ENCODE data around the gene GCC1.

The GCC1 gene

DNA sequence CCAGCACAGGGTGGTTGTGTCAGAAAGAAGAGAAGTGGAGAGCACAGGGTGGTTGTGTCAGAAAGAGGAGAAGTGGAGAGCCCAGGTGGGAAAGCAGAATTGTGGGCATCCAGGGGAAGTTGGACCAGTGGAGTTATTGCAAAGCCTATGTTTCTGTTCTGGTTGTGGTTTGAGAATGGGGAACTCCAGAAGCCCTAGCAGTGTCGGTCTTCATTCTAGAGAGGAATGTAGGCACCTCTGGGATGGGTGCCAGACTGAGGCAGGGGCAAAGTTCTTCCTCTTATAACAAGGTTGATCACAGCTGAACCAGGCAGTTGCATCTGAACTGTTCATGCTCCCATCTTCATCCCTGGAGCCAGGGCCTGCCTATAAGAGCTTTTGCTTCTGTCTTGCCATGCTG, 9.1 kb upstream of the GCC1 start:
- H3K27me3 Mint-ChIP-seq (ENCODE audit: low read depth, poor library complexity), result peaks cover 7% of the 10 kb centered on the region
- H3K27ac Mint-ChIP-seq, result no peak overlapping the region
- H3K4me1 Mint-ChIP-seq, result peaks cover 6% of the 10 kb centered on the region
- no peaks in the 10 kb centered on the region for H3K9me3 Mint-ChIP-seq
- peaks cover 21% of the 10 kb centered on the region for H3K36me3 Mint-ChIP-seq (ENCODE audit: low read depth)
- no peak overlapping the region for H3K4me3 Mint-ChIP-seq
- TF ChIP-seq, protein P1, sequence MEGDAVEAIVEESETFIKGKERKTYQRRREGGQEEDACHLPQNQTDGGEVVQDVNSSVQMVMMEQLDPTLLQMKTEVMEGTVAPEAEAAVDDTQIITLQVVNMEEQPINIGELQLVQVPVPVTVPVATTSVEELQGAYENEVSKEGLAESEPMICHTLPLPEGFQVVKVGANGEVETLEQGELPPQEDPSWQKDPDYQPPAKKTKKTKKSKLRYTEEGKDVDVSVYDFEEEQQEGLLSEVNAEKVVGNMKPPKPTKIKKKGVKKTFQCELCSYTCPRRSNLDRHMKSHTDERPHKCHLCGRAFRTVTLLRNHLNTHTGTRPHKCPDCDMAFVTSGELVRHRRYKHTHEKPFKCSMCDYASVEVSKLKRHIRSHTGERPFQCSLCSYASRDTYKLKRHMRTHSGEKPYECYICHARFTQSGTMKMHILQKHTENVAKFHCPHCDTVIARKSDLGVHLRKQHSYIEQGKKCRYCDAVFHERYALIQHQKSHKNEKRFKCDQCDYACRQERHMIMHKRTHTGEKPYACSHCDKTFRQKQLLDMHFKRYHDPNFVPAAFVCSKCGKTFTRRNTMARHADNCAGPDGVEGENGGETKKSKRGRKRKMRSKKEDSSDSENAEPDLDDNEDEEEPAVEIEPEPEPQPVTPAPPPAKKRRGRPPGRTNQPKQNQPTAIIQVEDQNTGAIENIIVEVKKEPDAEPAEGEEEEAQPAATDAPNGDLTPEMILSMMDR (IDR thresholded peaks at IDR 0.05), result no peak
- no peak for DNase-seq

DNA sequence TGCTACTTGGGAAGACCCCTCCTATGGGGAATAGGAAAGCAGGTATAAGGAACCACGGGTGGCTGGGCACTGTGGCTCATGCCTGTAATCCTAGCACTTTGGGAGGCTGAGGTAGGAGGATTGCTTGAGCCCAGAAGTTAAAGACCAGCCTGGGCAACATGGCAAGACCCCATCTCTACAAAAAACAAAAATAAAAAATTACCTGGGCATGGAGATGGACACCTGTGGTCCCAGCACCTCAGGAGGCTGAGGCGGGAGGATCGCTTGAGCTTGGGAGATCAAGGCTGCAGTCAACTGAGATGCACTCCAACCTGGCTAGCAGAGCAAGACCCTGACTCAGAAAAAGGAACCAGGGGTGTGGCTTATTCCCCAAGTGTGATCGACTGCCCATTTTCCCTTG, 7.2 kb upstream of the GCC1 start:
- DNase-seq, result no peak
- Mint-ChIP-seq H3K4me3 (no peak overlapping the region), H3K9me3 (no peaks in the 10 kb centered on the region), H3K36me3 (ENCODE audit: low read depth) (peaks cover 21% of the 10 kb centered on the region), H3K4me1 (peaks cover 13% of the 10 kb centered on the region), H3K27me3 (ENCODE audit: low read depth, poor library complexity) (peaks cover 12% of the 10 kb centered on the region), H3K27ac (no peak overlapping the region)
- TF ChIP-seq, protein P1 (IDR thresholded peaks at IDR 0.05), result no peak

DNA sequence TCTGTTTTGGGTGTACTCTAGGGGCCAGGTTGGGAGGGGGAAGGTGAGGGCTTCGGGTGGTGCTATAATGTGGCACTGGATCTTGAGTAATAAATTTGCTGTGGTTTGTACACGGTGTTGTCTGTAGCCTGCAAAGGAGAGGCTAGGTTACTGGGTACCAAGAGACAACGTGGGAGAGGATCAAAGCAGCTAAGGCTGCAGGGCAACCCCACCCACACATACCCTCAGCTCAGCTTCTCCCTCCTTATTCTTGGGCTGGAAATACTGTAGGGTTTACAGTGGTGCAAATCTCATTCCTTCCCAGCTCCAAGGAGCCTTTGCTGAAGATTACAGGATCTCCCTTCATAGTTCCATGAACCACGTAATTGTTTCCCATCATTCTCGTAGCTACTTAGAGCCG, 6.2 kb upstream of the GCC1 start:
- H3K36me3 Mint-ChIP-seq (ENCODE audit: low read depth), result peaks cover 23% of the 10 kb centered on the region
- peaks cover 15% of the 10 kb centered on the region for H3K27me3 Mint-ChIP-seq (ENCODE audit: low read depth, poor library complexity)
- peaks cover 13% of the 10 kb centered on the region for H3K4me1 Mint-ChIP-seq
- H3K27ac Mint-ChIP-seq, result no peak overlapping the region
- TF ChIP-seq, protein P1 (IDR thresholded peaks at IDR 0.05), result no peak
- no peak overlapping the region for H3K4me3 Mint-ChIP-seq
- H3K9me3 Mint-ChIP-seq, result peaks cover 4% of the 10 kb centered on the region
- no peak for DNase-seq

DNA sequence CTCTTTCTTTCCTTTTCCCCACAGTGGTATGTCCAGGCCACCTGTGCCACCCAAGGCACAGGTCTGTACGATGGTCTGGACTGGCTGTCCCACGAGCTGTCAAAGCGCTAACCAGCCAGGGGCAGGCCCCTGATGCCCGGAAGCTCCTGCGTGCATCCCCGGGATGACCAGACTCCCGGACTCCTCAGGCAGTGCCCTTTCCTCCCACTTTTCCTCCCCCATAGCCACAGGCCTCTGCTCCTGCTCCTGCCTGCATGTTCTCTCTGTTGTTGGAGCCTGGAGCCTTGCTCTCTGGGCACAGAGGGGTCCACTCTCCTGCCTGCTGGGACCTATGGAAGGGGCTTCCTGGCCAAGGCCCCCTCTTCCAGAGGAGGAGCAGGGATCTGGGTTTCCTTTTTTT, 5.8 kb upstream of the GCC1 start:
- H3K9me3 Mint-ChIP-seq, result peaks cover 8% of the 10 kb centered on the region
- peaks cover 27% of the 10 kb centered on the region for H3K36me3 Mint-ChIP-seq (ENCODE audit: low read depth)
- no peak for DNase-seq
- H3K4me1 Mint-ChIP-seq, result peaks cover 13% of the 10 kb centered on the region
- H3K4me3 Mint-ChIP-seq, result no peak overlapping the region
- TF ChIP-seq, protein P1 (IDR thresholded peaks at IDR 0.05), result no peak
- H3K27me3 Mint-ChIP-seq (ENCODE audit: low read depth, poor library complexity), result peaks cover 15% of the 10 kb centered on the region
- H3K27ac Mint-ChIP-seq, result no peak overlapping the region

DNA sequence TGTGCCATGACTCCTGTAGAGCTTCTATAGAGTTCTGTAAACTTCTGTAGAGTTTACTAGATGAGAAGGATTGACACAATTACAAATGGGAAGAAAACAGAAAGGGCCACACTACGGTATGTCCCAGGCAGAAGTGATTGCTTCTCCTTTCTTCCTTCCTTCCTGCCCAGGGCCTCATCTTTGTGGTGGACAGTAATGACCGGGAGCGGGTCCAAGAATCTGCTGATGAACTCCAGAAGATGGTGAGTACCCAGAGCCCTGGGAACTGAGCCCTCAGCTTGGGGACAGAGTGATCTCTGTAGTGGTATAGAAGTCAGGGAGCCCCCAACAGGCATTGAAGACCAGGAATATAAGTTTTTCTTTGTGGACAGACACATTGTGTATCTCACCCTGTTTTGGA, 4.5 kb upstream of the GCC1 start:
- Mint-ChIP-seq H3K36me3 (ENCODE audit: low read depth) (peaks cover 29% of the 10 kb centered on the region), H3K27ac (no peak overlapping the region), H3K4me3 (peak overlapping the region; percentile 96), H3K27me3 (ENCODE audit: low read depth, poor library complexity) (peaks cover 14% of the 10 kb centered on the region), H3K4me1 (peaks cover 13% of the 10 kb centered on the region), H3K9me3 (peaks cover 15% of the 10 kb centered on the region)
- TF ChIP-seq, protein P1 (IDR thresholded peaks at IDR 0.05), result no peak
- DNase-seq, result no peak

DNA sequence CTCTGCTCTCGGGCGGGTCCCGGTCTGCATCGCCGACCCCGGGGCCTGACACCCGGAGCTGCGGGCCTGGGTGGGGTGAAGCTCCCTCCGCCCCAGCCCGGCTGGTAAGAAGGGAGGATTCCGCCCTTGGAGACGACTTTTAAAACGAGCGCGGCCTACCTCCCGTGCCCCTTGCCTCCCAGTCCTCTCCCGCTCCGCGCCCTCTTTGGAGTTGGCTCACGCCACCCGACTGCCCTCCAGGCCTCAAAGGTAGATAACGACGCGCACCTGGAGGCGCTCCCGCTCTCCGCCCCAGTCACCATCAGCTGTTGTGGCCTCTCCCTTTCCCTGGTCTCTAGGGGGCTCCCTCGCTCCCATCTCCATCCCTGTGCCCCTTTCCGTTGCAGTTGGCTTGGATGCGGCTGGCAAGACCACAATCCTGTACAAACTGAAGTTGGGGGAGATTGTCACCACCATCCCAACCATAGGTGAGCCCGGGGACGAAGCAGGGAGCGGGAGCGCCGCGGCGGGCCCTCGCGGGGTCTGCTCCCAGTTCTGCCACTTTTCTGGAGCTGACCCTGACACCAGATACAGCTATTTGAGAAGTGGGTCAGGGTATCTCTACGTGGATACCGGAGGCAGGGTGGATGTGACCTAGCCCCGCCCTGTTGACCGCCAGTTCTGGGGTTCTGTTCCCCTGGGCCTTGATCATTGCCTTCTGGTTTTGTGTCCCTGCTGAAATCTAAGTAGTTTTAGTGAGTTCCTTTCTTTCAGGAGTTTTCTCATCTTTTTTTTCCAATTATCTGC, 3.5 kb upstream of the GCC1 start:
- peaks cover 15% of the 10 kb centered on the region for H3K9me3 Mint-ChIP-seq

More for the DNA sequence above, 3.5 kb upstream of the GCC1 start:
- Mint-ChIP-seq H3K27me3 (ENCODE audit: low read depth, poor library complexity) (peaks cover 11% of the 10 kb centered on the region), H3K4me1 (peaks cover 23% of the 10 kb centered on the region), H3K27ac (peak overlapping the region; percentile 91), H3K36me3 (ENCODE audit: low read depth) (peaks cover 29% of the 10 kb centered on the region), H3K4me3 (peak overlapping the region; percentile 96)
- peak; percentile 66 for DNase-seq
- TF ChIP-seq, protein P1 (IDR thresholded peaks at IDR 0.05), result peak; percentile 28

All from nephron progenitor cell (in vitro differentiated cells).